ENCODE results near the gene CFAP74. TPM values are rescaled to one million over a fixed set of nuclear protein-coding genes. Genes with fewer than 3 reads are reported as not detected.

Gene CFAP74
- total RNA-seq, 1 donor from 2014 or later = 0.35 TPM

DNA sequence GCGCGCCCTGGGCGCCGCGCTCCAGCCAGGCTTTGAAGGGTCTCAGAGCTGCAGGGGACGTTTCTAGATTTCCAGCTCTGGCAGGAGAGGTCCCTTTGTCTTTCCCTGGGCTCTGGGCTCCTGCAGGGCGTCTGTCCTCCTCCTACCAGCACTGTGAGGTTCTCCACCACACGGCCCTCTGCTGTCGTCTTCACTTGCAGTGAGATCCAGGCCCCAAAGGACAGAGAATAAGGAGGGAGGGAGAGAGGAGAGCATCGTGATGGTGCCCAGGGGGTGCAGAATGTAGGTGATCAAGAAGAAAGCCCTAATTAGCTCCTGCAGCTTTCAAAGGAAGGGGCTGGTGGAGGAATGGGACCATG lies 108.5 kb downstream of the CFAP74 start:
- H3K27ac ChIP-seq = no peak overlapping the region
- no peaks in the 10 kb centered on the region for H3K36me3 ChIP-seq
- intact Hi-C loops (cut with DNase I) = loop anchor here (10.0 kb wide), 1 partner anchor 140 kb away; no protein-coding TSS in a partner anchor
- ATAC-seq (no peak), DNase-seq (no peak)
- peaks cover 11% of the 10 kb centered on the region for H3K4me1 ChIP-seq
- H3K9me3 ChIP-seq = no peaks in the 10 kb centered on the region
- H3K4me3 ChIP-seq = no peak overlapping the region
- TF ChIP-seq, protein P1, sequence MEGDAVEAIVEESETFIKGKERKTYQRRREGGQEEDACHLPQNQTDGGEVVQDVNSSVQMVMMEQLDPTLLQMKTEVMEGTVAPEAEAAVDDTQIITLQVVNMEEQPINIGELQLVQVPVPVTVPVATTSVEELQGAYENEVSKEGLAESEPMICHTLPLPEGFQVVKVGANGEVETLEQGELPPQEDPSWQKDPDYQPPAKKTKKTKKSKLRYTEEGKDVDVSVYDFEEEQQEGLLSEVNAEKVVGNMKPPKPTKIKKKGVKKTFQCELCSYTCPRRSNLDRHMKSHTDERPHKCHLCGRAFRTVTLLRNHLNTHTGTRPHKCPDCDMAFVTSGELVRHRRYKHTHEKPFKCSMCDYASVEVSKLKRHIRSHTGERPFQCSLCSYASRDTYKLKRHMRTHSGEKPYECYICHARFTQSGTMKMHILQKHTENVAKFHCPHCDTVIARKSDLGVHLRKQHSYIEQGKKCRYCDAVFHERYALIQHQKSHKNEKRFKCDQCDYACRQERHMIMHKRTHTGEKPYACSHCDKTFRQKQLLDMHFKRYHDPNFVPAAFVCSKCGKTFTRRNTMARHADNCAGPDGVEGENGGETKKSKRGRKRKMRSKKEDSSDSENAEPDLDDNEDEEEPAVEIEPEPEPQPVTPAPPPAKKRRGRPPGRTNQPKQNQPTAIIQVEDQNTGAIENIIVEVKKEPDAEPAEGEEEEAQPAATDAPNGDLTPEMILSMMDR (IDR thresholded peaks at IDR 0.05) = no peak
- no peaks in the 10 kb centered on the region for H3K27me3 ChIP-seq

DNA sequence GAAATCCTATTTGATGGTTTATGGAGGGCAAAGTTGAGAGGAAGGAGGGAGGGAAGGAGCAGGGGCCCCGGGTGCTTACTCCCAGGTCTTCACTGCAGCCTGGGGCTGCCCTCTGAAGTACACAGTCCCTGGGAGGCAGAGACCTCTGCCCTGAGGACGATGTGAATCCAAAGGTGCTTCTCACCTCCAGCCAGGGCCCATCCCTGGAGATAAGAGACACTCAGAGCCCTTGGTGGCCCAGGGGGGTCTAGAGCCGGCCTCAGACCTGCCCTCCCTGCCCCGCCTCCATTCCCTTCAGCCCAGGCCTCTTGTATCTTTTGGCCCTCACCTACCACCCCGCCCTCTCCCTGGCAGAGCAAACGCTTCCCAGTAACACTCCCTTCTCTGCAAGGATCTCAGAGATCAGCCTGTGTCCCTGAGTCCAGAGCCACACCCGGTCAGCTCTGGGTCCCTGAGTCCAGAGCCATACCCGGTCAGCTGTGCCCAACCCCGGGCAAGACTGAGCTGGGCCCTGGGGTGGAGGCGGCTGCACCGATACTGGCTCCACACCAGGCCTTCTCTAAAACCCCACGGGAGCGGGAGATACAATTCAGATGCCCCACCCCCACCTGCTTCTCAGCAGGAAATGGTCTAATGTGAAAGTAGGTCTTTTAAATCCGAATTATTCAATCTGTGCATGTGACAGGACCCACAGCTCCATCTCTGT lies 109.1 kb downstream of the CFAP74 start:
- H3K27me3 ChIP-seq = no peaks in the 10 kb centered on the region
- no peaks in the 10 kb centered on the region for H3K36me3 ChIP-seq
- no peak overlapping the region for H3K4me3 ChIP-seq
- intact Hi-C loops (cut with DNase I) = loop anchor here (10.0 kb wide), 1 partner anchor 140 kb away; no protein-coding TSS in a partner anchor
- ATAC-seq (peak; percentile 0), DNase-seq (peak; percentile 64)
- TF ChIP-seq, protein P1 (IDR thresholded peaks at IDR 0.05) = no peak
- no peaks in the 10 kb centered on the region for H3K9me3 ChIP-seq
- H3K27ac ChIP-seq = no peak overlapping the region
- H3K4me1 ChIP-seq = peaks cover 11% of the 10 kb centered on the region

DNA sequence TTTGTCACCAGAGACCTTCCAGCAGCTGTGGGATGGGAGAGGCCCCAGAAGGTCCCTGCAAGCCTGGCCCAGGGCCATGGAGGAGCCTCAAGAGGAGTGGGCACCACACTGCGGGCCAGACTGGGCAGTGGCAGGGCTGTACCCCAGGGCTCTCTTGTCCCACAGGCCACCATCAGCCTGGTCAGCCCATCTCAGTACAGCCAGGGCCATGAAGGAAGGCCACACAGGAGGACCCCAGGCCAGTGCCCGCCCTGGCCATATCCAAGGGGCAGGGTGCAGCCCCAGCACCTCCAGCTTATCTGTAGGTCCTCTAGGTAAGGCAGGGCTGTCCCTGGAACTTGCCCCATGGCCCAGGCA lies 109.6 kb downstream of the CFAP74 start:
- TF ChIP-seq, protein P1 (IDR thresholded peaks at IDR 0.05) = no peak
- intact Hi-C loops (cut with DNase I) = loop anchor here (10.0 kb wide), 1 partner anchor 139 kb away; no protein-coding TSS in a partner anchor
- ATAC-seq (no peak), DNase-seq (no peak)
- Histone ChIP-seq H3K27me3 (no peaks in the 10 kb centered on the region), H3K27ac (no peak overlapping the region), H3K36me3 (no peaks in the 10 kb centered on the region), H3K4me3 (no peak overlapping the region), H3K4me1 (peaks cover 17% of the 10 kb centered on the region), H3K9me3 (no peaks in the 10 kb centered on the region)

DNA sequence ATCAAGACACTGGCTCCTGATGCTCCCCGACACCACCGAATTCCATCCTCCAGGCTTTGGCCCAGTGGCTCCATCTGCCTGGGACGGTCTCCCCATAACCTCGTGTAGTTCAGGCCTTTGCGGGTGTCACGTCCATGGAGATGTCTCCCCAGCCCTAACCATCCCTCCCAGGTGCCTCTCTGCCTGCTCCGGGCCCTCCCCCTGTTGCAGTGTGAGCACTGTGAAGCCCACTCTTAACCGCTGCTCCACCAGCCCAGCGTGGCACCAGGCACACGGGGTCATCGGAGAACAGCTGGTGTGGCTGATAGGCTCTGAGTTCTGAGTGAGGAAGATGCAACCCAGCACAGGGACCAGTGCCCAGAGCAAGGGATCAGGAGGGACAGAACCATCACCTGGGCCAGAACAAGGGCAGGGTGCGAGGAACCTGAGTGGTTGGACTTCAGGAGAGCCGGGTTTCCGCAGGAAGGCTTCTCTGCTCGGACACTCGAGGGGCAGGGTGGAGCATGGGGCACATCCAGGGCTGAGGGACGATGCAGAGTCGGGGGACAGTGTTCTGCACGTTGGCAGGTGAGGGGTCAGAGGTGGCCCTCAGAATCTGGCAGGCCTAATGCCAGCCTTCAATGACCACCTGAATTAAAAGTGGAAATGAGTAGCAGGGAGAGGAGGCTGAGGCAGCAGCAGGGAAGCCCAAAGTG lies 110.1 kb downstream of the CFAP74 start:
- TF ChIP-seq, protein P1 (IDR thresholded peaks at IDR 0.05) = no peak
- H3K36me3 ChIP-seq = no peaks in the 10 kb centered on the region
- no peak overlapping the region for H3K27ac ChIP-seq
- ATAC-seq = no peak
- no peak for DNase-seq
- H3K27me3 ChIP-seq = no peaks in the 10 kb centered on the region
- no peaks in the 10 kb centered on the region for H3K9me3 ChIP-seq
- H3K4me3 ChIP-seq = no peak overlapping the region
- intact Hi-C loops (cut with DNase I) = loop anchor here (10.0 kb wide), 1 partner anchor 139 kb away; no protein-coding TSS in a partner anchor
- H3K4me1 ChIP-seq = peaks cover 22% of the 10 kb centered on the region

DNA sequence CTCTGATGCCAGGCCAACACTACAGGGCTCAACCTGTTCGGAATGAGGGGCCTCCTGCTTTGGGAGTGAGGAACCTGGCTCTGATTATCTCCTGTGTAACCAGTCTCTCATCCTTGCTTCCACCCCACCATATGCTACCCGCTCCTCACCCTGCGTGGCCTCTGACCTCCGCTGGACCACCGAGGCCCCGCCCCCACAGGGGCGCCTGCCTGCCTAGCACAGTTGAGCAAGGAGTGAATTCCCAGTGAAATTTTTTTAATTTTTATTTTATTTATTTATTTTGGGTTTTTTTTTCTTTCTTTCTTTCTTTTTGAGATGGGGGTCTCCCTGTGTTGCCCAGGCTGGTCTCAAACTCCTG lies 110.8 kb downstream of the CFAP74 start:
- TF ChIP-seq, protein P1 (IDR thresholded peaks at IDR 0.05) = no peak
- ATAC-seq (no peak), DNase-seq (no peak)
- Histone ChIP-seq H3K27me3 (no peaks in the 10 kb centered on the region), H3K27ac (no peak overlapping the region), H3K4me1 (peaks cover 29% of the 10 kb centered on the region), H3K4me3 (peak overlapping the region; percentile 65), H3K9me3 (no peaks in the 10 kb centered on the region), H3K36me3 (no peaks in the 10 kb centered on the region)
- intact Hi-C loops (cut with DNase I) = loop anchor here (10.0 kb wide), 1 partner anchor 138 kb away; no protein-coding TSS in a partner anchor
